Choroid plexus epithelial cell (primary cell): ENCODE data around the gene E2F6.
A peak's percentile ranks its signal among the peaks of the same experiment; 100 is the strongest.

ENCODE experiments used
- DNase-seq: peaks from one replicate; pipeline ENCODE4 v3.0.0-alpha.2; 2010; ENCODE audit warnings: low read depth
- H3K4me3 ChIP-seq: 2 replicates; pipeline ENCODE4 v1.5.1; 2011; ENCODE audit warnings: low read depth, mild to moderate bottlenecking, control low read depth, low read length, moderate library complexity
- CTCF ChIP-seq: conservative IDR thresholded peaks from 2 replicates; pipeline ENCODE4 v1.5.1; 2011; ENCODE audit warnings: low read depth, mild to moderate bottlenecking, control low read depth, inconsistent platforms, low read length, moderate library complexity

The E2F6 gene

GRCh38 chr2:11427224-11427623 lies 38.7 kb downstream of the E2F6 start:
- TF ChIP-seq CTCF: no peak
- DNase-seq: no peak
- no peak overlapping the region for H3K4me3 ChIP-seq

GRCh38 chr2:11422901-11423435 lies 43.0 kb downstream of the E2F6 start:
- no peak for TF ChIP-seq CTCF

GRCh38 chr2:11422491-11422865 lies 43.5 kb downstream of the E2F6 start:
- no peak for DNase-seq
- H3K4me3 ChIP-seq: no peak overlapping the region
- no peak for TF ChIP-seq CTCF

More at GRCh38 chr2:11422901-11423435, 43.0 kb downstream of the E2F6 start:
- H3K4me3 ChIP-seq: no peak overlapping the region
- DNase-seq: no peak

GRCh38 chr2:11421863-11422490 lies 44.0 kb downstream of the E2F6 start:
- no peak for TF ChIP-seq CTCF
- no peak for DNase-seq
- H3K4me3 ChIP-seq: no peak overlapping the region

GRCh38 chr2:11420671-11421070 lies 45.3 kb downstream of the E2F6 start:
- TF ChIP-seq CTCF: no peak
- no peak for DNase-seq
- no peak overlapping the region for H3K4me3 ChIP-seq

- TF ChIP-seq CTCF: no peak
- no peak overlapping the region for H3K4me3 ChIP-seq
- no peak for DNase-seq
Measured at GRCh38 chr2:11420190-11420589, 45.8 kb downstream of the E2F6 start.

- peak; percentile 32 for DNase-seq
- no peak for TF ChIP-seq CTCF
- no peak overlapping the region for H3K4me3 ChIP-seq
Measured at GRCh38 chr2:11419781-11420180, 46.2 kb downstream of the E2F6 start.
